H9 (cell line): ENCODE measurements around the gene FN3KRP. TPM values are rescaled to one million over a fixed set of nuclear protein-coding genes. Genes with fewer than 3 reads are reported as not detected.

ENCODE experiments used
- DNase-seq: peaks from one replicate; pipeline ENCODE4 v3.0.0-alpha.2; 2017
- H2AFZ ChIP-seq: one replicate; pipeline ENCODE4 v1.6.1; 2013; ENCODE audit warnings: mild to moderate bottlenecking, low read length, control low read depth, moderate library complexity
- H2AK5ac ChIP-seq: 2 replicates; pipeline ENCODE4 v1.6.1; 2013; ENCODE audit warnings: low read length, control low read depth, mixed read lengths; ENCODE audit not compliant: insufficient read length
- H2BK120ac ChIP-seq: one replicate; pipeline ENCODE4 v1.6.1; 2013; ENCODE audit warnings: low read depth, mild to moderate bottlenecking, low read length, control low read depth, inconsistent platforms; ENCODE audit not compliant: poor library complexity, severe bottlenecking
- H2BK12ac ChIP-seq: 2 replicates; pipeline ENCODE4 v1.6.1; 2013; ENCODE audit warnings: low read length, control low read depth, mixed read lengths, low read depth; ENCODE audit not compliant: insufficient read length
- H2BK15ac ChIP-seq: 2 replicates; pipeline ENCODE4 v1.6.1; 2013; ENCODE audit warnings: low read depth, low read length, control low read depth
- H2BK20ac ChIP-seq: one replicate; pipeline ENCODE4 v1.6.1; 2013; ENCODE audit warnings: low read depth, mild to moderate bottlenecking, low read length, control low read depth, inconsistent platforms; ENCODE audit not compliant: poor library complexity, severe bottlenecking
- H2BK5ac ChIP-seq: 2 replicates; pipeline ENCODE4 v1.6.1; 2013; ENCODE audit warnings: low read length, control low read depth, mixed read lengths; ENCODE audit not compliant: insufficient read length
- H3K14ac ChIP-seq: 2 replicates; pipeline ENCODE4 v1.6.1; 2013; ENCODE audit warnings: low read length, control low read depth; ENCODE audit not compliant: insufficient read depth
- H3K18ac ChIP-seq: 2 replicates; pipeline ENCODE4 v1.6.1; 2013; ENCODE audit warnings: low read depth, mild to moderate bottlenecking, mixed read lengths, low read length, control low read depth; ENCODE audit not compliant: insufficient read length
- H3K23ac ChIP-seq: 2 replicates; pipeline ENCODE4 v1.6.1; 2013; ENCODE audit warnings: low read length, control low read depth, mixed read lengths, low read depth; ENCODE audit not compliant: insufficient read length
- H3K23me2 ChIP-seq: 2 replicates; pipeline ENCODE4 v1.6.1; 2013; ENCODE audit warnings: low read depth, mild to moderate bottlenecking, mixed read lengths, low read length, control low read depth; ENCODE audit not compliant: insufficient read length, poor library complexity, severe bottlenecking
- H3K27ac ChIP-seq: 2 replicates; pipeline ENCODE4 v1.5.1; 2013; ENCODE audit warnings: low read length, control low read depth, mixed read lengths, low read depth; ENCODE audit not compliant: insufficient read length
- H3K27me3 ChIP-seq: 2 replicates; pipeline ENCODE4 v1.6.1; 2013; ENCODE audit warnings: low read length, control low read depth, inconsistent platforms; ENCODE audit not compliant: insufficient read depth
- H3K4ac ChIP-seq: 2 replicates; pipeline ENCODE4 v1.6.1; 2013; ENCODE audit warnings: low read depth, mild to moderate bottlenecking, control low read depth, inconsistent platforms, low read length, moderate library complexity
- H3K4me1 ChIP-seq: 2 replicates; pipeline ENCODE4 v1.6.1; 2013; ENCODE audit warnings: low read length, control low read depth, inconsistent platforms; ENCODE audit not compliant: insufficient read depth
- H3K4me2 ChIP-seq: 2 replicates; pipeline ENCODE4 v1.6.1; 2013; ENCODE audit warnings: low read length, control low read depth, mixed read lengths; ENCODE audit not compliant: insufficient read length, insufficient read depth
- H3K56ac ChIP-seq: 2 replicates; pipeline ENCODE4 v1.6.1; 2013; ENCODE audit warnings: low read depth, mild to moderate bottlenecking, mixed read lengths, low read length, control low read depth; ENCODE audit not compliant: insufficient read length
- H3K79me1 ChIP-seq: 2 replicates; pipeline ENCODE4 v1.6.1; 2013; ENCODE audit warnings: low read depth, mild to moderate bottlenecking, moderate library complexity, low read length, control low read depth, inconsistent platforms; ENCODE audit not compliant: insufficient read depth, poor library complexity, severe bottlenecking
- H3K79me2 ChIP-seq: 2 replicates; pipeline ENCODE4 v1.6.1; 2013; ENCODE audit warnings: low read length, control low read depth, inconsistent platforms; ENCODE audit not compliant: insufficient read depth
- H3K9ac ChIP-seq: 2 replicates; pipeline ENCODE4 v1.6.1; 2013; ENCODE audit warnings: low read length, control low read depth, mixed read lengths; ENCODE audit not compliant: insufficient read length; ENCODE audit errors: extremely low read depth
- H3K9me3 ChIP-seq: one replicate; pipeline ENCODE4 v1.6.1; 2013; ENCODE audit warnings: low read depth, low read length, inconsistent platforms; ENCODE audit not compliant: control insufficient read depth
- H3T11ph ChIP-seq: one replicate; pipeline ENCODE4 v1.6.1; 2013; ENCODE audit warnings: mild to moderate bottlenecking, low read length, control low read depth, inconsistent platforms
- H4K20me1 ChIP-seq: one replicate; pipeline ENCODE4 v1.6.1; 2013; ENCODE audit not compliant: control insufficient read depth, insufficient read length, insufficient read depth
- H4K5ac ChIP-seq: 2 replicates; pipeline ENCODE4 v1.6.1; 2013; ENCODE audit warnings: low read depth, mild to moderate bottlenecking, mixed read lengths, low read length, control low read depth; ENCODE audit not compliant: insufficient read length
- H4K8ac ChIP-seq: replicated peaks from 2 replicates; pipeline ENCODE4 v1.6.1; 2013; ENCODE audit warnings: low read length, control low read depth, mixed read lengths, low read depth; ENCODE audit not compliant: insufficient read length
- H4K91ac ChIP-seq: 2 replicates; pipeline ENCODE4 v1.6.1; 2013; ENCODE audit warnings: low read depth, mild to moderate bottlenecking, moderate library complexity, mixed read lengths, low read length, control low read depth; ENCODE audit not compliant: insufficient read length
- H3K27ac Mint-ChIP-seq, 3 experiments: 2 replicates in 2 of 3; 3 replicates in 1 of 3; pipeline ENCODE4 v1.8.0; 2020 to 2021; ENCODE audit warnings: mixed read lengths in 3 of 3, mild to moderate bottlenecking in 1 of 3, moderate library complexity in 1 of 3
- H3K27me3 Mint-ChIP-seq: 2 replicates; pipeline ENCODE4 v1.8.0; 2021; ENCODE audit warnings: low read depth, mild to moderate bottlenecking, moderate library complexity, mixed read lengths
- H3K36me3 Mint-ChIP-seq, 3 experiments: 2 replicates in 2 of 3; 3 replicates in 1 of 3; pipeline ENCODE4 v1.8.0; 2020 to 2021; ENCODE audit warnings: low read depth in 3 of 3, mixed read lengths in 3 of 3; ENCODE audit not compliant: insufficient read depth in 1 of 3
- H3K4me1 Mint-ChIP-seq, 2 experiments: 2 replicates each; pipeline ENCODE4 v1.8.0; 2020; ENCODE audit warnings: mixed read lengths in 2 of 2
- H3K4me3 Mint-ChIP-seq, 2 experiments: 2 replicates in 1 of 2; 3 replicates in 1 of 2; pipeline ENCODE4 v1.8.0; 2020 to 2021; ENCODE audit warnings: mild to moderate bottlenecking in 2 of 2, mixed read lengths in 2 of 2, moderate library complexity in 1 of 2
- H3K9me3 Mint-ChIP-seq, 2 experiments: 2 replicates in 1 of 2; 3 replicates in 1 of 2; pipeline ENCODE4 v1.8.0; 2020; ENCODE audit warnings: mild to moderate bottlenecking in 2 of 2, mixed read lengths in 2 of 2, moderate library complexity in 1 of 2
- WGBS: extraction: QIAGEN DNeasy Blood & Tissue Kit; methylation state at CpG from one replicate; pipeline ENCODE4 v1.1.7; 2013; ENCODE audit warnings: missing lambda C conversion rate, low lambda C conversion rate, mixed read lengths; ENCODE audit not compliant: insufficient read length; ENCODE audit errors: extremely low coverage; 5-methylcytosine and 5-hydroxymethylcytosine counted together
- total RNA-seq: library from RNA; stranded (reverse); gene quantifications from 2 replicates; pipeline ENCODE4 v1.2.1, GENCODE V29; 2021
- TF ChIP-seq, protein P1 (sequence below): fragments of 200-600 bp; sonication (generic); conservative IDR thresholded peaks from 3 replicates; pipeline ENCODE4 v1.8.0; 2021; ENCODE audit warnings: antibody characterized with exemption, mild to moderate bottlenecking

Gene FN3KRP
- total RNA-seq, 1 experiment from 2014 or later = 32.9 TPM

DNA sequence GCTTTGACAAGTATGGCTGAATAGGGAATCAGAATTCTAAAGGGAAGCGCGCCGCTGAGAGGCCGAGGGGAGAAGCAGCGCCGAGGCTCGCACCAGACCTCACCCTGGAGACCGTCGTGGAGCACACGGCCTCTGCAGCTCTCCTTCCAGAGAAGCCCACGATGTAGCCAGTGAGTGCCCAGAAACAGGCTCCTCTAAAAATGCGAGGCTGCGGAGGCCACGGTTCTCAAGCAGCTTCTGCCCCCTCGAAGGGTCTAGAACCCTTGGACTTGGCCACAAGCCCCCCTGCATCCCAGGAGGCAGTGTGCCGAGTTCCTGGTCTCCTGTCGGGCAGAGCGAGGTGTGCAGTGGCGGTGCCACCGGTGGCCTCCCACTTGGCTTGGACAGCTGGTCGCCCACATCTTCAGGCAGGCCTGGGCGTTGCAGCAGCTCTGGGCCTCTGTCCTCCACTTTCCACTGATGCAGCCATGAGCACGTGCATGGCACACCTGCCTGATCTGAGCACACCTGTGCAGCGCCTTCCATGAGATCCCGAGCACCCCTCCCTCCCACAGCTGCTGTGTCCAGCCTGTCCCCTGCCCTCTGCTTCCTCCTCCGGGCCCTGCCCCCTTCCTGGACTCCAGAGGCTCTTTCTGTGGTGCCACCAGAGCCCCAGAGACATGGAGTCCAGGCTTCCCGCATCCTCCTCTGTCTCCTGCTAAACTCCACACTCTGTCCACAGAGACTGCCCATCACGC, 49.4 kb upstream of the FN3KRP start:
- no peaks in the 10 kb centered on the region for H3K9me3 Mint-ChIP-seq
- no peak overlapping the region for H2BK120ac ChIP-seq

More for the DNA sequence above, 49.4 kb upstream of the FN3KRP start:
- H3K9ac ChIP-seq = no peak overlapping the region
- H3K27ac ChIP-seq = no peak overlapping the region
- H3T11ph ChIP-seq = no peak overlapping the region
- H4K5ac ChIP-seq = no peak overlapping the region
- H3K27me3 ChIP-seq = no peaks in the 10 kb centered on the region
- no peak overlapping the region for H3K14ac ChIP-seq
- H2BK20ac ChIP-seq = no peak overlapping the region
- DNase-seq = no peak
- no peaks in the 10 kb centered on the region for H4K20me1 ChIP-seq
- Mint-ChIP-seq H3K27me3 (peaks cover 4% of the 10 kb centered on the region), H3K27ac (peak overlapping the region in 1 of 3 experiments; percentile 37; a peak in 1 of 7 replicates), H3K4me1 (peaks cover 6 to 14% of the 10 kb centered on the region in 2 experiments), H3K4me3 (no peak overlapping the region), H3K36me3 (no peaks in the 10 kb centered on the region)
- no peak overlapping the region for H3K23ac ChIP-seq
- no peak overlapping the region for H4K8ac ChIP-seq
- no peaks in the 10 kb centered on the region; the same call in 1 of the 2 replicates for H3K4me1 ChIP-seq
- no peak overlapping the region for H4K91ac ChIP-seq
- no peaks in the 10 kb centered on the region for H3K79me1 ChIP-seq
- no peak overlapping the region for H2BK12ac ChIP-seq
- H3K9me3 ChIP-seq = no peaks in the 10 kb centered on the region
- WGBS = no CpG with 5 or more reads among the region's 28 CpGs
- no peak overlapping the region for H2AK5ac ChIP-seq
- no peak overlapping the region for H3K4ac ChIP-seq
- no peak overlapping the region for H3K56ac ChIP-seq
- no peak overlapping the region for H3K4me2 ChIP-seq
- TF ChIP-seq, protein P1, sequence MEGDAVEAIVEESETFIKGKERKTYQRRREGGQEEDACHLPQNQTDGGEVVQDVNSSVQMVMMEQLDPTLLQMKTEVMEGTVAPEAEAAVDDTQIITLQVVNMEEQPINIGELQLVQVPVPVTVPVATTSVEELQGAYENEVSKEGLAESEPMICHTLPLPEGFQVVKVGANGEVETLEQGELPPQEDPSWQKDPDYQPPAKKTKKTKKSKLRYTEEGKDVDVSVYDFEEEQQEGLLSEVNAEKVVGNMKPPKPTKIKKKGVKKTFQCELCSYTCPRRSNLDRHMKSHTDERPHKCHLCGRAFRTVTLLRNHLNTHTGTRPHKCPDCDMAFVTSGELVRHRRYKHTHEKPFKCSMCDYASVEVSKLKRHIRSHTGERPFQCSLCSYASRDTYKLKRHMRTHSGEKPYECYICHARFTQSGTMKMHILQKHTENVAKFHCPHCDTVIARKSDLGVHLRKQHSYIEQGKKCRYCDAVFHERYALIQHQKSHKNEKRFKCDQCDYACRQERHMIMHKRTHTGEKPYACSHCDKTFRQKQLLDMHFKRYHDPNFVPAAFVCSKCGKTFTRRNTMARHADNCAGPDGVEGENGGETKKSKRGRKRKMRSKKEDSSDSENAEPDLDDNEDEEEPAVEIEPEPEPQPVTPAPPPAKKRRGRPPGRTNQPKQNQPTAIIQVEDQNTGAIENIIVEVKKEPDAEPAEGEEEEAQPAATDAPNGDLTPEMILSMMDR = no peak
- H3K23me2 ChIP-seq = no peaks in the 10 kb centered on the region
- H3K79me2 ChIP-seq = no peaks in the 10 kb centered on the region
- no peak overlapping the region for H2BK5ac ChIP-seq
- no peak overlapping the region for H2BK15ac ChIP-seq
- peak overlapping the region; percentile 14 for H3K18ac ChIP-seq
- no peak overlapping the region for H2AFZ ChIP-seq
